ENCODE data around the gene PCSK6.
"Not testable (repeated sequence)": the region's sequence is repeated elsewhere in the genome, so short reads cannot be mapped to it uniquely, and the experiment has no call there.

The PCSK6 gene

DNA sequence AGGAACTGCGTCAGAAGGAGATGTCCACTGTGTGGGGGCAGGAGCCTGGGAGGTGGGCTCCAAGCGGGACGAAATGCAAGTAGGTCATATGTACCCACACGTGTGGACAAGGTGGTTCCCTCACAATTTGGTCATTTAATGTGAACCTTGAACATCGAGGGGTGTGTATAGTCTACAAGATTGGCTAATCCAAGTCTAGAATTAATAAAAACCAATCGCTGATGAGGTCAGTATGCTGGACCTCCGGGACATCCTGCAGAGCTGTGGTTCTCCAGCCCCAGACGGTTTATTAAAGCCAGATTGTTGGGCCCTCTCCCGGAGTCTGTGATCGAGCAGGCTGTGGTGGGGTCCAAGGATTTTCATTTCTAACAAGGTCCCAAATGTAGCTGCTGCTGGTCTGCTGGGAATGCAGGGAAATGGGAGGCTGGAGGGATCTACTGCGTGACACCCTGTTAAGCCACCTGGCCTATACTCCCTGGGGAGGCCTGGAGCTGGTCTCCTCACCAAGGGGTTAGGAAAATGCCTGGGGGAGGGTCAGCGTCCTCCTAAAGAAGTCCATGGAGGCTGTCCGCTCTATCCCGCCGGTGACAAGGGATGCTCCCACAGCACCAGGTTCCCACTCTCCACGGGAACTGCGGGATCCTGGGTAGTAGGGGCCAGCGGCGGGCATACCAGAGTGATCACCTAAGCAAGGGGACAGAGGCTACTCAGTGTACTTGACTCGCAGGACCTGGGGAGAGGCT, 25.1 kb downstream of the PCSK6 start:
- no peak for TF ChIP-seq CTCF (IDR thresholded peaks at IDR 0.05; ENCODE audit: extremely low read depth, insufficient read depth, missing control alignments)
- in situ Hi-C loops (cut with MboI; ENCODE audit: low pct_unique_long_range_greater_than_20kb, low sequenced_read_pairs, unreplicated experiment), result no loop called here
- no peak for DNase-seq (ENCODE audit: low spot score)

DNA sequence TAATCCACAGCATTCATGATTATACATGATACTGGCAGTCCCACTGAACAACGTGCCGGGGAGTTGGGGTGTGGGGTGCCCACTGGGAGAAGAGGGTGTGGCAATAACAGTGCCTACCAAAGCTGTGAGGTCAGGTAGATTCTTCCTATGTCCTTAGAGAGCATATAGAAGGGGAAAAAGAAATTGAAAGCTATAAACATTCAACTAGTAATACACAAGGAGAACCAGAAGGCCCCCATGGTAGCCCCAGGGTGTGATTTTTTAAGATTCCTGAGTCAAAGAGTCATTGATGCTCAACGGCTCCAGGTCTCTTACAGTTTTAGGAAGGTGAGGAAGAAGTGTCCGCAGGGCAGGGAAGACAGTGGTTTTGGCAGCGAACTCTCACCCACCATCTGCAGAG, 25.8 kb downstream of the PCSK6 start:
- DNase-seq (ENCODE audit: low spot score); in situ Hi-C loops (cut with MboI; ENCODE audit: low pct_unique_long_range_greater_than_20kb, low sequenced_read_pairs, unreplicated experiment): not testable (repeated sequence)

- DNase-seq (ENCODE audit: low spot score), result no peak
- TF ChIP-seq CTCF (IDR thresholded peaks at IDR 0.05; ENCODE audit: extremely low read depth, insufficient read depth, missing control alignments), result no peak
- in situ Hi-C loops (cut with MboI; ENCODE audit: low pct_unique_long_range_greater_than_20kb, low sequenced_read_pairs, unreplicated experiment), result no loop called here
Observed at GRCh38 chr15:101463270-101463669, 26.2 kb downstream of the PCSK6 start.

DNA sequence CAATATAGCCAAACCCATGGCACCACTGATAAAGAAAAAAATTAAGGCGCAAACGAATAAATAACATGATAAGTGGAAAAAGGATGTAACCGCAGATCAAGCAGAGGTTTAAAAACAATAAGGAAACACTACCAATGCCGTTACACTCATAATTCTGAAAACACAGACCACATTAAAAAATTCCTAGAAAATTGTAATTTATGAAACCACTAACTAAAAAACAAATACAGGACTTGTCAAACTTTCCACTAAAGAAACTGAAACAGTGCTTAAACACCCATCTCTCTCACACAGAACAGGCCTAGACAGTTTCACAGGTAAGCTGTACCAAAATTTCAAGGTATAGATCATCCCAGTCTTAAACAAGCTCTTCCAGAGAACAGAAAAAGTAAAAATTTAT, 28.4 kb downstream of the PCSK6 start:
- no peak for DNase-seq (ENCODE audit: low spot score)
- in situ Hi-C loops (cut with MboI; ENCODE audit: low pct_unique_long_range_greater_than_20kb, low sequenced_read_pairs, unreplicated experiment), result no loop called here
- no peak for TF ChIP-seq CTCF (IDR thresholded peaks at IDR 0.05; ENCODE audit: extremely low read depth, insufficient read depth, missing control alignments)

GRCh38 chr15:101459579-101460300, 29.8 kb downstream of the PCSK6 start:
- TF ChIP-seq CTCF (IDR thresholded peaks at IDR 0.05; ENCODE audit: extremely low read depth, insufficient read depth, missing control alignments), result no peak
- in situ Hi-C loops (cut with MboI; ENCODE audit: low pct_unique_long_range_greater_than_20kb, low sequenced_read_pairs, unreplicated experiment), result no loop called here
- DNase-seq (ENCODE audit: low spot score), result no peak

DNA sequence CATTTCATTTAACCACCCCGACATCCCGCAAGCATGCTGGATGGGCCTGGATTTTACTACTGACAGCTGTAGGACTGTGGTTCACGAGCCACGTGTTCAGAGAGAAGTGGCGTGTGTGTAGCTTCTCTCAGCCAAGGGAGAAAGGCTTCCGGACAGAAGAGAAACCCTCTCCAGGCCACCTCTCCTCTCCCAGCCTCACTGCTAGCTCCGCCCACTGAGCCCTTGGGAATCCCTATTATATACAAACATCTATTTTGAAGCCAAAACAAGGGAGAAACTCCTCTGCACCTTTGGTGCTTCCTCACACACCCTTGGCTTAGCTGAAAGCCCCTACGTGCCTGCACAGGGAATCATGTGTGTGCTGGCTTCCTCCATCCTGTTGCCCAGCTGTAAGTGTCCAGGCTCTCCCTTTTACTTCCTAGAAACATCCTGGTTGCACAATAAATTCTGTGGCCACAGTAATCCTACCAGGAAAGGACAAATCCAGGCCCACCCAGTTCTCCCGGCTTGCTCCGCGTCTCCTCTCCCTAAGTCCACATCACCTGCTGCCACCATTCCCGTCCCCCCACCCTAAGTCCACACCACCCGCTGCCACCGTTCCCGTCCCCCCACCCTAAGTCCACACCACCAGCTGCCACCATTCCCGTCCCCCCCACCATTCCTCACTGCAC, 30.5 kb downstream of the PCSK6 start:
- TF ChIP-seq CTCF (IDR thresholded peaks at IDR 0.05; ENCODE audit: extremely low read depth, insufficient read depth, missing control alignments), result no peak
- in situ Hi-C loops (cut with MboI; ENCODE audit: low pct_unique_long_range_greater_than_20kb, low sequenced_read_pairs, unreplicated experiment), result no loop called here
- DNase-seq (ENCODE audit: low spot score), result no peak

Data from GM13977 (cell line).